ENCODE measurements around the gene GLG1. TPM values are rescaled to one million over a fixed set of nuclear protein-coding genes. Genes with fewer than 3 reads are reported as not detected.

Gene GLG1
- total RNA-seq, 1 experiment from 2014 or later: 135 TPM

DNA sequence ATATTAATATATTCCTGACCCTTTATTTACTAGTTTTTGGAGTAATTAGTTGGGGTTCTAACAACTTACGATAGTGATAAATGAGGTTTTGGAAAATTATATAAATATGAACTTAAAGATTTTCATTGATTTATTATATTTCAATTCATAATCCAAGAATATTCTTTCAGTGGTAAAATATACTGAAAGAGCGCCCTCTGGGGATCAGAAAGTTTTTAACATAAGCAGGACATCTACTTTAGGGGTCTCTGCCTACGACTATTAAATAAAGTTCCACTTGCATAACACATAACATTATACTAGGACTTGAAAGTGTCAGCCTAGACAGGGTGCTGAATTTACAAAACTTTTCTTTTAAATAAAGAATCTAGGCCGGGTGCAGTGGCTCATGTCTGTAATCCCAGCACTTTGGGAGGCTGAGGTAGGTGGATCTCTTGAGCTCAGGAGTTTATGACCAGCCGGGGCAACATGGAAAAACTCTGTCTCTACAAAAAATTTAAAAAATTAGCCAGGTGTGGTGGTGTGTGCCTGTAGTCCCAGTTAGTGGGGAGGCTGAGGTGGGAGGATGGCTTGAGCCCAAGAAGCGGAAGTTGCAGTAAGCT is 44.2 kb upstream of the GLG1 start:
- no peak overlapping the region for H3K14ac ChIP-seq (ENCODE audit: insufficient read depth, low read length)
- H2AFZ ChIP-seq (ENCODE audit: low read length): no peak overlapping the region
- H3K4ac ChIP-seq (ENCODE audit: low read depth, low read length): no peak overlapping the region
- H3K23me2 ChIP-seq (ENCODE audit: insufficient read length, low read depth, low read length, poor library complexity, severe bottlenecking): no peaks in the 10 kb centered on the region
- TF ChIP-seq, protein P1, sequence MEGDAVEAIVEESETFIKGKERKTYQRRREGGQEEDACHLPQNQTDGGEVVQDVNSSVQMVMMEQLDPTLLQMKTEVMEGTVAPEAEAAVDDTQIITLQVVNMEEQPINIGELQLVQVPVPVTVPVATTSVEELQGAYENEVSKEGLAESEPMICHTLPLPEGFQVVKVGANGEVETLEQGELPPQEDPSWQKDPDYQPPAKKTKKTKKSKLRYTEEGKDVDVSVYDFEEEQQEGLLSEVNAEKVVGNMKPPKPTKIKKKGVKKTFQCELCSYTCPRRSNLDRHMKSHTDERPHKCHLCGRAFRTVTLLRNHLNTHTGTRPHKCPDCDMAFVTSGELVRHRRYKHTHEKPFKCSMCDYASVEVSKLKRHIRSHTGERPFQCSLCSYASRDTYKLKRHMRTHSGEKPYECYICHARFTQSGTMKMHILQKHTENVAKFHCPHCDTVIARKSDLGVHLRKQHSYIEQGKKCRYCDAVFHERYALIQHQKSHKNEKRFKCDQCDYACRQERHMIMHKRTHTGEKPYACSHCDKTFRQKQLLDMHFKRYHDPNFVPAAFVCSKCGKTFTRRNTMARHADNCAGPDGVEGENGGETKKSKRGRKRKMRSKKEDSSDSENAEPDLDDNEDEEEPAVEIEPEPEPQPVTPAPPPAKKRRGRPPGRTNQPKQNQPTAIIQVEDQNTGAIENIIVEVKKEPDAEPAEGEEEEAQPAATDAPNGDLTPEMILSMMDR (conservative IDR thresholded peaks at IDR 0.05): peak; percentile 70
- H3K27ac ChIP-seq (ENCODE audit: insufficient read length, low read depth, low read length): no peak overlapping the region
- H3K4me1 ChIP-seq (ENCODE audit: insufficient read depth, low read length): no peaks in the 10 kb centered on the region
- no CpG with 5 or more reads among the region's 6 CpGs for WGBS (ENCODE audit: extremely low coverage, insufficient read length, low lambda C conversion rate)
- H3K27ac Mint-ChIP-seq: no peak overlapping the region; a peak in 1 of 7 replicates
- no peak overlapping the region for H4K5ac ChIP-seq (ENCODE audit: insufficient read length, low read depth, low read length)
- no peak overlapping the region for H2BK120ac ChIP-seq (ENCODE audit: low read depth, low read length, poor library complexity, severe bottlenecking)
- H3K23ac ChIP-seq (ENCODE audit: insufficient read length, low read depth, low read length): no peak overlapping the region
- no peaks in the 10 kb centered on the region for H3K9me3 Mint-ChIP-seq
- no peak overlapping the region for H2BK5ac ChIP-seq (ENCODE audit: insufficient read length, low read length)
- H3K4me1 Mint-ChIP-seq: no peaks in the 10 kb centered on the region; a peak in 1 of 4 replicates
- H4K20me1 ChIP-seq (ENCODE audit: control insufficient read depth, insufficient read depth, insufficient read length): no peaks in the 10 kb centered on the region
- peaks cover 4% of the 10 kb centered on the region; the same call in 1 of the 2 replicates for H3K79me2 ChIP-seq (ENCODE audit: insufficient read depth, low read length)
- H3K36me3 Mint-ChIP-seq (ENCODE audit: insufficient read depth in 1 of 3, low read depth in 3 of 3): peaks cover 41 to 81% (median 73%) of the 10 kb centered on the region in 3 experiments; a peak in 6 of 7 replicates
- H4K91ac ChIP-seq (ENCODE audit: insufficient read length, low read depth, low read length): no peak overlapping the region
- no peak overlapping the region for H3K9ac ChIP-seq (ENCODE audit: extremely low read depth, insufficient read length, low read length)
- no peak overlapping the region for H3K4me3 Mint-ChIP-seq
- H3K79me1 ChIP-seq (ENCODE audit: insufficient read depth, low read depth, low read length, poor library complexity, severe bottlenecking): peaks cover 11% of the 10 kb centered on the region
- no peak overlapping the region for H3K4me2 ChIP-seq (ENCODE audit: insufficient read depth, insufficient read length, low read length)
- no peaks in the 10 kb centered on the region for H3K27me3 ChIP-seq (ENCODE audit: insufficient read depth, low read length)
- no peak overlapping the region for H2BK15ac ChIP-seq (ENCODE audit: low read depth, low read length)
- H3K27me3 Mint-ChIP-seq (ENCODE audit: low read depth): no peaks in the 10 kb centered on the region
- no peak overlapping the region for H2BK12ac ChIP-seq (ENCODE audit: insufficient read length, low read depth, low read length)
- no peak overlapping the region for H4K8ac ChIP-seq (replicated peaks; ENCODE audit: insufficient read length, low read depth, low read length)
- no peak for DNase-seq
- no peak overlapping the region for H3K56ac ChIP-seq (ENCODE audit: insufficient read length, low read depth, low read length)
- H3T11ph ChIP-seq (ENCODE audit: low read length): no peak overlapping the region
- H2AK5ac ChIP-seq (ENCODE audit: insufficient read length, low read length): no peak overlapping the region
- H3K18ac ChIP-seq (ENCODE audit: insufficient read length, low read depth, low read length): no peak overlapping the region
- no peaks in the 10 kb centered on the region for H3K9me3 ChIP-seq (ENCODE audit: control insufficient read depth, low read depth, low read length)
- H2BK20ac ChIP-seq (ENCODE audit: low read depth, low read length, poor library complexity, severe bottlenecking): no peak overlapping the region

Measured in H9 (cell line).